Natural killer cell (primary cell): ENCODE results near the gene CLDN4. TPM values are rescaled to one million over a fixed set of nuclear protein-coding genes. Genes with fewer than 3 reads are reported as not detected.
"Not testable (repeated sequence)": the region's sequence is repeated elsewhere in the genome, so short reads cannot be mapped to it uniquely, and the experiment has no call there.

Experiments used
- ATAC-seq, 3 donors: fragments of 150-1000 bp in 2 of 3; fragments of 200-7000 bp in 1 of 3; cut with Tn5 transposase; 1 replicate in 1 of 3; 2 replicates in 2 of 3; pipeline ENCODE4 v1.10.0; 2021; ENCODE audit warnings: mild to moderate bottlenecking in 2 of 3, moderate library complexity in 2 of 3
- DNase-seq, 2 donors: peaks; one replicate each; pipeline versions ENCODE4 v3.0.0 to v3.0.0-alpha.2; 2013 to 2021; ENCODE audit warnings: mixed read lengths in 1 of 2
- H3K27ac ChIP-seq: one replicate; pipeline ENCODE4 v1.5.1; 2013; ENCODE audit warnings: mild to moderate bottlenecking, low read length
- H3K27me3 ChIP-seq: one replicate; pipeline ENCODE4 v1.6.1; 2013; ENCODE audit warnings: low read length; ENCODE audit not compliant: control insufficient read depth, insufficient read depth
- H3K36me3 ChIP-seq: one replicate; pipeline ENCODE4 v1.6.1; 2013; ENCODE audit warnings: low read length; ENCODE audit not compliant: control insufficient read depth, insufficient read depth
- H3K4me1 ChIP-seq: one replicate; pipeline ENCODE4 v1.6.1; 2013; ENCODE audit warnings: low read length; ENCODE audit not compliant: control insufficient read depth, insufficient read depth
- H3K4me3 ChIP-seq: one replicate; pipeline ENCODE4 v1.5.1; 2013; ENCODE audit warnings: low read length
- H3K9me3 ChIP-seq: one replicate; pipeline ENCODE4 v1.6.1; 2013; ENCODE audit warnings: low read length; ENCODE audit not compliant: control insufficient read depth, insufficient read depth
- H3K27ac Mint-ChIP-seq, 2 donors: one replicate each; pipeline ENCODE4 v1.8.0; 2022; ENCODE audit warnings: mild to moderate bottlenecking in 2 of 2, mixed read lengths in 2 of 2, moderate library complexity in 1 of 2
- H3K27me3 Mint-ChIP-seq, 2 donors: one replicate each; pipeline ENCODE4 v1.8.0; 2022; ENCODE audit warnings: low read depth in 2 of 2, mixed read lengths in 2 of 2
- H3K36me3 Mint-ChIP-seq: one replicate; pipeline ENCODE4 v1.8.0; 2022; ENCODE audit warnings: mixed read lengths
- H3K4me1 Mint-ChIP-seq, 2 donors: one replicate each; pipeline ENCODE4 v1.8.0; 2022; ENCODE audit warnings: mixed read lengths in 2 of 2
- H3K4me3 Mint-ChIP-seq: one replicate; pipeline ENCODE4 v1.8.0; 2022; ENCODE audit warnings: mild to moderate bottlenecking, moderate library complexity, mixed read lengths
- H3K9me3 Mint-ChIP-seq, 2 donors: one replicate each; pipeline ENCODE4 v1.8.0; 2022; ENCODE audit warnings: mixed read lengths in 2 of 2
- CTCF ChIP-seq: fragments of 200-600 bp; IDR thresholded peaks from one replicate; pipeline ENCODE4 v1.8.0; 2022; ENCODE audit warnings: antibody characterized with exemption
- whole genome bisulfite sequencing: methylation state at CpG from one replicate; pipeline ENCODE4 v1.1.7; 2013; ENCODE audit warnings: missing lambda C conversion rate; ENCODE audit not compliant: insufficient coverage; 5-methylcytosine and 5-hydroxymethylcytosine counted together
- intact Hi-C: fragments of 100-400 bp; cut with micrococcal nuclease; formaldehyde crosslinking; loops from one replicate; pipeline ENCODE4 v1.14.2; 2022
- total RNA-seq, 4 donors: library from RNA; stranded (reverse); fragments of 120-200 nt in 1 of 4; gene quantifications; one replicate each; pipeline versions ENCODE4 v1.2.3 to v1.2.4, GENCODE V29; 2013 to 2022

Gene CLDN4, protein sequence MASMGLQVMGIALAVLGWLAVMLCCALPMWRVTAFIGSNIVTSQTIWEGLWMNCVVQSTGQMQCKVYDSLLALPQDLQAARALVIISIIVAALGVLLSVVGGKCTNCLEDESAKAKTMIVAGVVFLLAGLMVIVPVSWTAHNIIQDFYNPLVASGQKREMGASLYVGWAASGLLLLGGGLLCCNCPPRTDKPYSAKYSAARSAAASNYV
- total RNA-seq: under 1 TPM; 0.09 to 0.30 (median 0.20) TPM
- total RNA-seq (2013): not detected

DNA sequence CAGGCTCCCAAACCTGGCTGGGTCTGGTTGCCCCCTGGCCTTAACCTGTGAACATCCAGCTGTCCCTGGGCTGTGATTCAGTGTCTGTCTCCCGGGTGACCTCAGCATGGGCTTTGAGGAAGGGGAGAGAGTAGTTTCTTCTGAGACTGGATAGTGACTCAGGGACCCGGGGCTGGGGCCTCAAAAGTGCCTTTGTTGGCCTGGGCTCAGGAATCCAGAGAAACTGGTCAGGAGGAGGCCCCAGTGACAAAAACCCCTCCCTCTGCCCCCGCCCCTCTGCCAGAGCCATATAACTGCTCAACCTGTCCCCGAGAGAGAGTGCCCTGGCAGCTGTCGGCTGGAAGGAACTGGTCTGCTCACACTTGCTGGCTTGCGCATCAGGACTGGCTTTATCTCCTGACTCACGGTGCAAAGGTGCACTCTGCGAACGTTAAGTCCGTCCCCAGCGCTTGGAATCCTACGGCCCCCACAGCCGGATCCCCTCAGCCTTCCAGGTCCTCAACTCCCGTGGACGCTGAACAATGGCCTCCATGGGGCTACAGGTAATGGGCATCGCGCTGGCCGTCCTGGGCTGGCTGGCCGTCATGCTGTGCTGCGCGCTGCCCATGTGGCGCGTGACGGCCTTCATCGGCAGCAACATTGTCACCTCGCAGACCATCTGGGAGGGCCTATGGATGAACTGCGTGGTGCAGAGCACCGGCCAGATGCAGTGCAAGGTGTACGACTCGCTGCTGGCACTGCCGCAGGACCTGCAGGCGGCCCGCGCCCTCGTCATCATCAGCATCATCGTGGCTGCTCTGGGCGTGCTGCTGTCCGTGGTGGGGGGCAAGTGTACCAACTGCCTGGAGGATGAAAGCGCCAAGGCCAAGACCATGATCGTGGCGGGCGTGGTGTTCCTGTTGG lies at the start of gene CLDN4:
TSS of gene CLDN4 (plus strand) at position 316 of the 903 bp plus-strand sequence. CDS start at position 522, 206 bp downstream.
- no peak for TF ChIP-seq CTCF
- no peak for ATAC-seq
- Histone ChIP-seq H3K4me3 (no peak within 1 kb of the TSS), H3K36me3 (no peaks in the 10 kb centered on the region), H3K27me3 (peaks cover 3% of the 10 kb centered on the region), H3K27ac (no peak within 1 kb of the TSS), H3K4me1 (peaks cover 24% of the 10 kb centered on the region), H3K9me3 (no peaks in the 10 kb centered on the region)
- peak within 1 kb of the TSS in 1 of 2 donors; percentile 67 for H3K27ac Mint-ChIP-seq
- H3K36me3 Mint-ChIP-seq: no peaks in the 10 kb centered on the region
- H3K4me1 Mint-ChIP-seq: peaks cover 25 to 26% of the 10 kb centered on the region in 2 donors
- WGBS: 92% methylated on average over 42 of the region's 42 CpGs
- no peak within 1 kb of the TSS for H3K4me3 Mint-ChIP-seq
- intact Hi-C loops: no loop called here
- DNase-seq: no peak
- H3K9me3 Mint-ChIP-seq: no peaks in the 10 kb centered on the region
- peaks cover 18 to 25% of the 10 kb centered on the region in 2 donors for H3K27me3 Mint-ChIP-seq

DNA sequence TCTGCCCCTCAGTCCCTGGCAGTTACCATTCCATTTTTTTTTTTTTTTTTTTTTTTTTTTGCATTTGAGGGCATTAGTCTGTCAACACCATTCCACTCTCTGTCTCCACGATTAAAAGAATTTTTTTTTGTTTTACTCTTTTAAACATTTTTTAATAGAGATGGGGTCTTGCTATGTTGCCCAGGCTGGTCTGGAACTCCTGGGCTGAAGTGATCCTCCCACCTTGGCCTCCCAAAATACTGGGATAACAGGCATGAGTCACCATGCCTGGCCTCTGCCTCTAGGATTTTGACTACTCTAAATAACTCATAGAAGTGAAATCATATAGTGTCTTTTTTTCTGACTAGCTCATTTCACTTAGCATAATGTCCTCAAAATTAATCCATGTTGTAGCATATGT lies 44.2 kb upstream of the CLDN4 start:
- Mint-ChIP-seq H3K27me3 (no peaks in the 10 kb centered on the region), H3K4me1 (no peaks in the 10 kb centered on the region), H3K9me3 (no peaks in the 10 kb centered on the region), H3K27ac (no peak overlapping the region), H3K4me3 (no peak overlapping the region), H3K36me3 (no peaks in the 10 kb centered on the region)
- no peak overlapping the region for H3K27ac ChIP-seq
- no peak for ATAC-seq
- intact Hi-C loops: no loop called here
- H3K4me1 ChIP-seq: no peaks in the 10 kb centered on the region
- no peak for DNase-seq
- WGBS: no CpG with 5 or more reads among the region's 1 CpG
- H3K9me3 ChIP-seq: no peaks in the 10 kb centered on the region
- no peaks in the 10 kb centered on the region for H3K27me3 ChIP-seq
- H3K36me3 ChIP-seq: no peaks in the 10 kb centered on the region
- TF ChIP-seq CTCF: no peak
- no peak overlapping the region for H3K4me3 ChIP-seq

- DNase-seq, intact Hi-C loops, H3K36me3 ChIP-seq, H3K36me3 Mint-ChIP-seq, H3K4me3 ChIP-seq, H3K4me3 Mint-ChIP-seq, H3K27ac ChIP-seq, H3K9me3 Mint-ChIP-seq, H3K4me1 Mint-ChIP-seq, ATAC-seq, H3K27me3 ChIP-seq, H3K9me3 ChIP-seq, H3K4me1 ChIP-seq, H3K27ac Mint-ChIP-seq, H3K27me3 Mint-ChIP-seq: not testable (repeated sequence)
- WGBS: no CpG with 5 or more reads among the region's 1 CpG
Observed at GRCh38 chr7:73787786-73788048, 43.1 kb upstream of the CLDN4 start.

GRCh38 chr7:73789051-73789450 lies 41.7 kb upstream of the CLDN4 start:
- H3K27ac ChIP-seq: no peak overlapping the region
- no peak overlapping the region for H3K4me3 Mint-ChIP-seq
- no peaks in the 10 kb centered on the region for H3K27me3 ChIP-seq
- 87% methylated on average over 3 of the region's 4 CpGs for WGBS
- peaks cover 0 to 2% of the 10 kb centered on the region in 2 donors for H3K27me3 Mint-ChIP-seq
- no peak for ATAC-seq
- no peaks in the 10 kb centered on the region for H3K4me1 Mint-ChIP-seq
- H3K36me3 ChIP-seq: no peaks in the 10 kb centered on the region
- TF ChIP-seq CTCF: no peak
- H3K4me1 ChIP-seq: no peaks in the 10 kb centered on the region
- intact Hi-C loops: no loop called here
- no peak overlapping the region for H3K27ac Mint-ChIP-seq
- H3K9me3 ChIP-seq: no peaks in the 10 kb centered on the region
- H3K36me3 Mint-ChIP-seq: no peaks in the 10 kb centered on the region
- H3K4me3 ChIP-seq: no peak overlapping the region
- DNase-seq: no peak
- no peaks in the 10 kb centered on the region for H3K9me3 Mint-ChIP-seq

- H3K4me1 ChIP-seq, H3K4me3 ChIP-seq, H3K9me3 ChIP-seq, H3K4me1 Mint-ChIP-seq, H3K36me3 ChIP-seq, H3K27me3 Mint-ChIP-seq, H3K4me3 Mint-ChIP-seq, H3K9me3 Mint-ChIP-seq, H3K27me3 ChIP-seq, H3K36me3 Mint-ChIP-seq, H3K27ac ChIP-seq, H3K27ac Mint-ChIP-seq, ATAC-seq, DNase-seq, intact Hi-C loops: not testable (repeated sequence)
- WGBS: 90% methylated on average over 6 of the region's 7 CpGs
Observed at GRCh38 chr7:73791170-73791690, 39.6 kb upstream of the CLDN4 start.

- H3K4me3 ChIP-seq, H3K27me3 ChIP-seq, ATAC-seq, H3K4me1 ChIP-seq, intact Hi-C loops, H3K27ac ChIP-seq, H3K36me3 ChIP-seq, H3K4me3 Mint-ChIP-seq, H3K36me3 Mint-ChIP-seq, H3K4me1 Mint-ChIP-seq, DNase-seq, H3K9me3 Mint-ChIP-seq, H3K27me3 Mint-ChIP-seq, H3K27ac Mint-ChIP-seq, H3K9me3 ChIP-seq: not testable (repeated sequence)
Observed at GRCh38 chr7:73795188-73795587, 35.6 kb upstream of the CLDN4 start.
